Loucy (cell line): ENCODE results near the gene INSC.

Source experiments
- CTCF ChIP-seq: fragments of 200-600 bp; sonication (generic); conservative IDR thresholded peaks from 2 replicates; pipeline ENCODE4 v1.5.1; 2014; ENCODE audit warnings: mild to moderate bottlenecking, antibody characterized with exemption, low read length
- EZH2phosphoT487 ChIP-seq: fragments of 200-600 bp; IDR thresholded peaks from 2 replicates; pipeline ENCODE4 v1.6.1; 2018; ENCODE audit warnings: antibody characterized with exemption, mild to moderate bottlenecking, moderate library complexity, borderline replicate concordance

- no peak for TF ChIP-seq EZH2phosphoT487
- no peak for TF ChIP-seq CTCF
Measured at GRCh38 chr11:15198284-15198683, 83.6 kb downstream of the INSC start.
